GM19324 (cell line): ENCODE results near the gene MT4.

Experiments used
- ATAC-seq: cut with Tn5 transposase; IDR thresholded peaks from one replicate; pipeline ENCODE4 v1.9.1; 2021; ENCODE audit warnings: mild to moderate bottlenecking, moderate library complexity; ENCODE audit not compliant: unreplicated experiment, low FRiP score

The MT4 gene

DNA sequence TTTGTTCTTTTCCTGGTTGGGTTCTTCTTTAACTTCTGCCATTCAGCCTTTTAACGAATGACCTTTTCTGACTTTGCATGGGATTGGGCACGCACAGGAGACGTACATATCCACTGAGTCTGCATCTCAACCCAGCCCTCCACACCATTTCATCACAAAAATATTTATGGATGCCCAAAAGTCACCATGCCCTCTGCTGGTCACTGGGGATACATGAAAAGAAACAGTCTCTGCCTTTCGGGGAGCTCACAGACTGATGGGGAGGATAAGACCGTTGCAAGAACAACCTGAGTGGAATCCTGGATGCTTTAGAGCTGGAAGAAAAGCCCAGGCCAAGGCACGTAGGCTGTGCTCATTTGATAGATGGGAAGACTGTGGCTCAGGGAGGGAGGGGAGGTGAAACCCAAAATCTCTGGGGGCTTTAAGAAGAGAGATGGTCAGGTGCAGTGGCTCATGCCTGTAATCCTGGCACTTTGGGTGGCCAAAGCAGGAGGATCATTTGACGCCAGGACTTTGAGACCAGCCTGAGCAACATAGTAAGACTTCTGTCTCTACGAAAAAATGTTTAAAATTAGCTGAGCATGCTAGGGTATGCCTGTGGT lies 35.6 kb downstream of the MT4 start:
- no peak for ATAC-seq

DNA sequence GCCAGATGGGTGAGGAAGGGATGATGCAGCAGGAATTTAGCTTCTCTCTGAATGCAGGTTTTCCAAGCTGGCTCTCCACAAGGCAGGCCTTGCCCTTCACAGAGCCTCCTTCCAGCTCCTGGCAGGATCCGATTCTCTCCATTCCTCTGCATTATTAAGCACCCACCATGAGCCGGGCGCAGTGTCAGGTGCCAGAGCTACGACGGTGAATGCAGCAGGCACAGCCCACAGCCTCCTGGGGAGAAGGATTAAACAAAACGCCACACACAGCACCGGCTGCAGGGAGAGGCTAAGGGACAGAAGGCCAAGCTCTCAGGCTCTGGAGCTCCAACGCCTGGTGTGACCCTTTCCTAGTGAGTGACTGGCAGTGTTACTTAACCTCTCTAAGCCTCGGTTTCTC lies 36.5 kb downstream of the MT4 start:
- ATAC-seq = no peak

DNA sequence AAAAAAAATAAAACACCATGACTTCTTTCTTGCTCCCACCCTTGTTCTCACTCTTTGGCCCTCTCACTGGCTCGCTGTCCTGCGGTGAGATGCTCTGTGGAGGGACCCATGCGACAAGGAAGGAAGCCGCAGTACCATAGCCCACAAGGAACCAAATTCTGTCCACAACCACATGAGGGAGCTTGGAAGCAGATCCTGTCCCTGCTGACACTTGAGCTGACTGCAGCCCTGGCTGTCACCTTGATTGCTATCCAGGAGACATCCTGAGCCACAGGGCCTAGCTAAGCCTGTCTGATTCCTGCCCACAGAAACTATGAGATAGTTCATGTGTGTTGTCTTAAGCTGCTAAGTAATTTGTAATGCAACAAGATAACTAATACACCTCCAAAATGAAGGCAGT lies 38.7 kb downstream of the MT4 start:
- ATAC-seq = no peak

DNA sequence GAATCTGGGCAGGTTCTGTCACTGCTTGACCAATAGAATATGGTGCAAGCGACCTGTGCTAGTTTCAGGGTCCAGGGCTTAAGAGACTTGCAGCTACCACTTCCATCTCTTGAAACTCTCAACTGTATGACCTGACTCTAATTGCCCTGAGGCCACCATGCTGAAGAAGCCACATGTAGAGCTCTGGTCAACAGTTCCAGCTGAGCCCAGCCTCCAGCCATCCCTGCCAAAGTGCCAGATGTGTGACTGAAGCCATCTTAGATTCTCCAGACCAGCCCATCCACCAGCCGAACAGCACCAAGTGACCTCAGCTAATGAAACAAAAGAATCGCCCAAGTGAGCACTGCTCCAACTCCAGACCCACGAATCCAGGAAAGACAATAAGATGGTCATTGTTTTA lies 40.1 kb downstream of the MT4 start:
- no peak for ATAC-seq

DNA sequence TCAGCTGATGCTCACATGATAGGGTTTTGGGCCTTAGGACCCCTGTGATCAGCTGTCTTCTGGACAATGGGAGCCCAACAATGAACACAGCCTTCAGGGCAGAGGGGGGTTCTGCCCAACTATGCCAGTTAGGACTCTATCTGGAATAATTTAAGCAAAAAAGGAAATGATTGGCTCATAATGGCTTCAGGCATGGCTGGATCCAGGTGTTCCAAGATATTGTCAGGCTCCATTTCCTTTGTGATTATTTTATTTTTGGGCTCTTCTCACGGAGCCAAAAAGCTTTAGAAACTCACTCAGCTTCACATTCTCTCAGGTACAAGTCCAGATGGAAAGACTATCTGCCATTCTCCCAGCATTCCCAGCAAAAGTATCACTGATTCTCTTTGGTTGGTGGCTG lies 40.6 kb downstream of the MT4 start:
- ATAC-seq = no peak

DNA sequence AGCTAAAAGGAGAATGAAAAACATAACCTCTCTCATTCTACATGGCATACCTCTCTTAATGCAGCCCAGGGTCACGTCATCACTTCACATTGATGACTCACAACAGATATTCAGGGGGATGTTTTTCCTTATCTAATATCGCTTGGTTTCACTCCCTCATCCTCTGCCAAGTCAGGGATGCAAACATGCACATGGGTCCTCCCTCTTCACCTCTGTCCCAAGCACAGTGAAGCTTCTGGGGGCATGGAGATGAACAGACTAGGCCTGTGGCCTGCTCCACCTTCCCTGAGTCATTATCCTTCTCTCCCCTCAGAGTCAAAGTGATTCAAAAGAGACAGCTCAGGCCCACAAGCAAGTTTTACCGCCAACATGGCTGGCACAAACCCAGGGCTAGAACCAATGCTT lies 41.2 kb downstream of the MT4 start:
- ATAC-seq = no peak

DNA sequence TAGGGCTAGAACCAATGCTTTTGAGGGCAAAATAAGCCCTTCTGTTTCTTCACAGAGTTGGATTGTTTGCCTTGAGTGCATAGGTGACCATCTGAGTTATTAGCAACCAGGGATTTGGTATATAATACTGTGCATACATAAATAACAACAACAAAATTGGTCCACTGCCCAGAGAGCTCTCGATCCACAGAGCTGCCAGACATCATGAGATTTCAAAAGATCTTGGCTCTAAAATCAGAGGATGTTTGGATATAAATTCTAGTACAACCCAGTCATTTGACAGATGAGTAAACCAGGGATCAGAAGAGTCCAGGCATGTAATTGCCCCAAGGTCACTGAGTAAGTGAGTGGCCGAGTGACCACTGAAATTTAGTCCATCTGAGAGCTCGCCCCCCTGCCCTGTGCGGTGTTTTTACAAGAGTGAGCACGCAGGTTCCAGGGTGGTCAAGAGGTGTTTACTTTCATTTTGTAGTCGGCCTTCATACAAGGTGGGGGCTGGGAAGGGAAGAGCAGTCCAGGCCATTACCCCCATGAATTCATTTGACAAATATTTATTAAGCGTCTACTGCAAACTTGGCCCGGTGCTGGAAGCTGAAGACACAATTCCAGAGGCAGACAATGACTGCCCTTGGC lies 41.7 kb downstream of the MT4 start:
- ATAC-seq = no peak

DNA sequence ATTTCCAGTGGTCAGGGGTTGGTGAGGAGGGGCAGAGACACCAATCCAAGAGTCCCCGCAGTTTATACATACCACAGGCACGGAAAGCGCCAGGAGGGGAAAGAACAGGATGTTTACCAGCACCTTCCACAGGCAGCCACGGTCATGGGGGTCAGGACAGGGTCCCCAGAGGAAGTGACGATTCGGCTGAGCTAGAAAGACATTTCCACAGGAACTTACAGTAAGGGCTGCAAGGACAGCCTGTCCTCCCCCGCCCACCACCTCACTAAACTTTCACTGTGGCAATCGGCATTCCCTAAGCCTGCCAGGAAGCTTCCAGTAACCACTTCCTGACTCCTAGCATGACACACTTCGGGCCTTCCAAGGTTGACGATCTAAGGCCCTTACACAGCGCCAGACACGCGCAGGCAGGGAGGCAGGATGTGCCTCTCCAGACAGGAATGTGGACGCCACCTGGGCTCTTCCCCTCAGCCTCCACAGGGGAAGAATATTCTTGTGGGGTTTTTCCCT lies 42.3 kb downstream of the MT4 start:
- no peak for ATAC-seq

DNA sequence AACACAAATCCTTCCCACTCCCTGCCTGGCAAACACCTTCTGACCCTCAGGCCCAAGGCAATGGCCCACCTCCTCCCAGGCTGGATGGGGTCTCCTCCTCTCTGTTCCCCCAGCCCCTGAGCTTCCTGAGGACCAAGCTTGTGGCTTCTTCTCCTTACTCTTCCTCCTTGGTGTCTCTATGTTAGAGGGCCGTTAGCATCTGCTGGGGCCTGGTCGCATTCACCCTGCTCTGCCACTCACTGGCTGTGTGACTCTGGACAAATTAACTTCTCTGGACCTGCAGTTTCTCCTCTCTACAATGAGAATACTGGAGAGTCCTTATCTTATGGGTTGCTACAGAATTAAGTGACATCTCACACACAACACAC lies 42.8 kb downstream of the MT4 start:
- ATAC-seq = no peak

DNA sequence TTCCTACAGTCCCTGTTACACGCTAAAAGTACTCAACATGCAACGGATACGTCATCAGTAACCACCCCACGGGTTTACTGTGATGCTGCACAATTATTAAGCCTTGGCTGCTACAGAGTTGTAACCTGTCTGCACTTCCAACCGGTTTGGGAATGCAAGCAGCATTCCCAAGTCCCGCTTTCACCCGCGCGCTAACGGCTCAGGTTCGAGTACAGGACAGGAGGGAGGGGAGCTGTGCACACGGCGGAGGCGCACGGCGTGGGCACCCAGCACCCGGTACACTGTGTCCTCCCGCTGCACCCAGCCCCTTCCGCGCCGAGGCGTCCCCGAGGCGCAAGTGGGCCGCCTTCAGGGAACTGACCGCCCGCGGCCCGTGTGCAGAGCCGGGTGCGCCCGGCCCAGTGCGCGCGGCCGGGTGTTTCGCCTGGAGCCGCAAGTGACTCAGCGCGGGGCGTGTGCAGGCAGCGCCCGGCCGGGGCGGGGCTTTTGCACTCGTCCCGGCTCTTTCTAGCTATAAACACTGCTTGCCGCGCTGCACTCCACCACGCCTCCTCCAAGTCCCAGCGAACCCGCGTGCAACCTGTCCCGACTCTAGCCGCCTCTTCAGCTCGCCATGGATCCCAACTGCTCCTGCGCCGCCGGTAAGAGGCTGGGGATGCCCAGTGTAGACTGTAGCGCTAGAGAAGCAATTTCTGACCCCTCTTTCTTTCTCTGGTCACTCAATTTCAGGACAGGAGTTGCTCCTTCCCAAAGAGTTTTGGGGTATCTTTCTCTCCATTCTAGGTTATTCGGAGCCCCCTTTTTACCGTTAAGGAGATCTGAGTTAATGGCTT lies 43.4 kb downstream of the MT4 start, which contains the start of gene MT2A:
Gene MT2A, plus strand, starts transcription at position 542 of the 833 bp plus-strand sequence. Its CDS starts 72 bp downstream, at position 614.
- ATAC-seq = peak; percentile 83

DNA sequence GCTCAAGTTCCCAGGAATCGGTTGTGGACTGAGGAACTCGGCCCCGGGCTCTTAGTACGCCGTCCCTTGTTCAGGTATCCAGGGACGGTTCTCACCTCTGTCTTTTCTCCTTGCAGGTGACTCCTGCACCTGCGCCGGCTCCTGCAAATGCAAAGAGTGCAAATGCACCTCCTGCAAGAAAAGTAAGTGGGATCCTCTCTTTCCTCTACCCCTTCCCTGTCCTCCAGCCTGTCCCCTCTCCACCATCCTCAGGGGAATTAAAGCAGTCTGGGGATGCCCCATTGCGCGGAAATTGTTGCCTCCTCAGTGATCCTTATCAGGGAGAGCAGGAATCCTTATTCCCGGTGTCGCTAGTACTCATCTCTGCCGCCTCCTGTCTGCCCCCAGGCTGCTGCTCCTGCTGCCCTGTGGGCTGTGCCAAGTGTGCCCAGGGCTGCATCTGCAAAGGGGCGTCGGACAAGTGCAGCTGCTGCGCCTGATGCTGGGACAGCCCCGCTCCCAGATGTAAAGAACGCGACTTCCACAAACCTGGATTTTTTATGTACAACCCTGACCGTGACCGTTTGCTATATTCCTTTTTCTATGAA lies 44.1 kb downstream of the MT4 start:
- ATAC-seq = no peak

DNA sequence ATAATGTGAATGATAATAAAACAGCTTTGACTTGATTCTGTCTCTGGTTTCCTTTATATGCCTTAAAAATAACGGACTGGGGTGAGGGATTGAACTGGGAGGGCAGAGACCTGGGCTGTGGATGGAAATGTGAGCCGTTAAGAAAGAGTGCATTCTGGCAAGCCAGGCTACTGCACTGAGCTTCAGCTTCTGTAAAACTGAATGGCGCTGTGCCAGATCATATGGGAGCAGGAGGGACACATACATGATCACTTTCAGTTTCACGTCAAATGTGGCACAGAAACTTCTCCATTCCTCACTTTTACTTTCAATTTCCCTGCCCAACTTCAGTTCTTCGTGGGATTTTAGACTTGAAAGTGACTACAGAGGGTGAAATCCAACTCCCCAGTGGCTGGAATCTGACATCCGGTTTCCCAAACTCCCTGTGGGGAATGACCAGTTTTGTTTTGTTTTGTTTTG lies 44.6 kb downstream of the MT4 start:
- ATAC-seq = no peak

DNA sequence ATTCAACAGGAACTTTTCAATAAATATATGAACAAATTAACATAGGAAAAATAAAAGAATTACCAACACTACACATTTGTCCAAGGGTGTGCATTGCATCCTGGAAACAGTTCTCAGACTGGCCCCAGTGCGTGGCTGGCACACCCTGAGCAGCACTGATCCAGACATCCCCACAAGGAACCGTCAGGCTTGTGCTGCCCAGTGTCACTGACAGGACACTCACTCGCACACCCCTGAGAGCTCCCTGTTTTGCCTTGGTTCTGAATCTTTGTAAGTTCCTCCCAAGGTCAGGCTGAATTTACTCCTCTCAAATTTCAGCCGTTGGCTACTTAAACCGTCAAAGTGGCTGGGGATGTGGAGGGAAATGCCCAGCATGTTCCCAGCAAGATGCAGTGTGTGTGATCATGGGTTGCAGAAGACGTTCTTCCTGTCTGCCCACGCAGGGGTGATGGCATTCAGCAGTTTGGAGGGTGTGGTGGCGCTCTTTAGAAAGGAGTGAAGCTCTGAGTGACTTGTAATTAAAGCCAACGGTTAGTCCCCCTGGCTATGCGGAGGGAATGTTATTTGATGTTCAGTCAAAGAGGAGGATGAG lies 45.2 kb downstream of the MT4 start:
- ATAC-seq = no peak

DNA sequence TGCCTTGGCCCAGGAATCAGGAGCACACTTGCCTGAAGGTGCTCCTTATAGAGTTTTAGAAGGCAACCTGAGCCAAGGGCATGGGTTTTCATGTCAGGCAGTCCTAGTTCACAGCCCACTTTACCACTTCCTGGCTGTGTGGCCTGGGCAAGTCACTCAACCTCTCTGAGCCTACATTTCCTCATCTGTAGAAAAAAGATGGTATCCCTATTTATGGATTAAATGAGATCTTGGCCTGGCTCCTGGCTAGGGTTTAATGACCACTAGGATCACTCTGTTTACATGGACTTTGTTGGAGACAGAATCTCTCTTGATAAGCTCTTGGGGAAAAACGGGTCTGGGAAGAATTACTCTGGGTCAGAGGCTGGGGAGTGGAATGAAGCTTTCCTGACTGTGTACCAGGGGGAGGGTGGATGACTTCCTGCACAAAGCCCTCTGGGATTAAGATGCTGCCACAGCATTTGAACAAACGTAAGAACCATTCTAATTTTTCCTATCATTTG lies 45.8 kb downstream of the MT4 start:
- no peak for ATAC-seq

DNA sequence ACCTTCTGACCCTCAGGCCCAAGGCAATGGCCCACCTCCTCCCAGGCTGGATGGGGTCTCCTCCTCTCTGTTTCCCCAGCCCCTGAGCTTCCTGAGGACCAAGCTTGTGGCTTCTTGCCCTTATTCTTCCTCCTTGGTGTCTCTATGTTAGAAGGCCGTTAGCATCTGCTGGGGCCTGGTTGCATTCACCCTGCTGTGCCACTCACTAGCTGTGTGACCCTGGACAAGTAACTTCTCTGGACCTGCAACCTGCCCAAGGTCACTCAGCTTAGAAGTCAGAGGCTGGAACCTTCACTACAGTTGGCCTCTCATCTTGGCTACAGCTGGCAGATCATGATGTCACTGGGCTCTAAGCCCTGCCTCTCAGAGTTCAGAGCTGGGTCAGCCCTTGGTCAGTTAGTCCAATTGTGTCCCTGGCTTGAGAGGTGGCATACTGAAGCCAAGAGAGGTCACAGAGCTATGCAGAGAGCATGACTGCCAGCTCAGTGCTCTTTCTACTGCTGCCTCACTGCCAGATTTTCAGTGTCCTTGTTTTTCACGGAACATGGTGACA lies 46.5 kb downstream of the MT4 start:
- ATAC-seq = no peak

DNA sequence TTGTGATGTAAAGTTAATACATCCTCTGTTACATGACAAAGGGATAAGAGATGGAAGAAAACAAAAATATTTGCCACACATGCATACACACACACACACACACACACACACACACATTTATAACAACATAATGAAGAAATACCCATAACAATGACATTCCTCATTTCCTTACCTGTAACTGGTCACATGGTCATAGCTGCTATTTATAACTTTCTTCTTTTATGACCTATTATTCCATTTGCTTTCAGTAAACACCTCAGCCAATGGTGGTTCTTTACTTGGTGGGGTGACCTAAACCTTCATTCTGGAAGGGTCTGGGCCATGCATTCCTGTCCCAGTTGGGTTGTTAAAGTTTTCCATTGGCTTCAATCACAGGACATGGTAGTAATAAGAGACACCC lies 48.8 kb downstream of the MT4 start:
- ATAC-seq = no peak

DNA sequence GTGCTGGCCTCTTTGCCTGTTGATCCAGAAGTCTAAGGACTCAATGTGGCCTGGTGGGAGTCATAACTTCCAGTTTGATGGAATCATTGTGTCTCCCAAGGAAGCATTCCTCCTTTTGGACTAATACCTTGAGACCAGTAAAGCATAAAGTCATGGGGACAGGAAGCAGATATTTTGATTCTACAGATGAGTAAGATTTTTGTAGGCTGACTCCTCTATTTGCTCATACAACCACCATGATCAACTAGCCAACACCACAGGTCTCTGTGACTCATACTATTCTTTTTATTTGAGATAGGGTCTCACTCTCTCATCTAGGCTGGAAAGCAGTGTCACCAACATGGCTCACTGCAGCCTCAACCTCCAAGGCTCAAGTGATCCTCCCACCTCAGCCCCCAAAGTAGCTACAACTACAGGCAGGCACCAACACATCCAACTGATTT lies 49.7 kb downstream of the MT4 start:
- ATAC-seq = no peak

DNA sequence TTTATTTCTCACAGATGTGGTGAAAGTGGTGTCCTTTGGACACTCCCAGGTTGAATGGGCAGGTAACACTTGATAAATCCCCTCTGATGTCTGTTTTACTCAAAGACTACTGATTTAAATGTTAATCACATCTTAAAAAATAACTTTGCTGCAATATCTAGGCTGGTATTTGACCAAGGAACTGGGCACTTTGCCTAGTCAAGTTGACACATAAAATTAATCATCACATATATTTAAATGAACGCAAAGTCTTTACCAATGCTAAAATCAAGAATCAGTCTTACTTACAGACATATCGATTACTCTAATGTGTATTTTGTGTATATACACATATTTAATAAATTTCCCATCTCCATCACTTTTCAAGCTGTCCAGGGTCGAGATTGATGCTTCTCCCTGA lies 50.5 kb downstream of the MT4 start:
- ATAC-seq = no peak

DNA sequence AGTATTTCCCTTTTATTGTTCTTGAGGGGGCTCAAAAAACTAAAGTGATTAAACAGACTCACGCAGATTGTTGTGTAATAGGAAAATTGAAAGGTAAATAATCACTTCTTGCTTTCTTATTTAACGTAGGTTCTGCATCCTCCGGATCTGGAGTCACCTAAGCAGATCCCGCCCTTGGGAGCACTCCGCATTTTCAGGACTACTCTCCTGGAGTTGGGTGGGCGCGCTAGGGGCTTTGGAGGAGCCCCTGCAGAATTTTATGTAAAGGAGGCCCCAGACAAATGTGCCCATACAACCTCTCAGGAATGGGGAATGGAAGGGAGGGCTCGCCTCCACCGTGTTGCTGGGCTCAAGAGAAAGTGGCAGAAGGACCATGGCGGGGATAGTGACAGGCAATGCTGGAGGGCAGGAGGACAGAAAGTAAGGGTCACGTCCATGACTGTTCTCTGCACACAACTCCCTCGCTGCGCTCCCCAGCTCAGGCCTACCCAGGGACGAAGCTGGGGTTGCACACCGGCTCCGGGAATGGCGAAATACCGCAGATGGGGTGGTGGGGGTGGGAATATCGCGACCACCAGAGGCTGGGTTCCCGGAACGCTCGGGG lies 51.8 kb downstream of the MT4 start:
- ATAC-seq = no peak
